NT2/D1 (cell line): ENCODE measurements around the gene UPB1.
"Not testable (repeated sequence)": the region's sequence is repeated elsewhere in the genome, so short reads cannot be mapped to it uniquely, and the experiment has no call there.

Source experiments
- YY1 ChIP-seq: IDR thresholded peaks from 2 replicates; pipeline ENCODE4 v1.6.1; 2011; ENCODE audit not compliant: insufficient read length, insufficient read depth
- ZNF274 ChIP-seq: IDR thresholded peaks from 2 replicates; pipeline ENCODE4 v1.6.1; 2011; ENCODE audit warnings: mild to moderate bottlenecking, low read depth, low read length

DNA sequence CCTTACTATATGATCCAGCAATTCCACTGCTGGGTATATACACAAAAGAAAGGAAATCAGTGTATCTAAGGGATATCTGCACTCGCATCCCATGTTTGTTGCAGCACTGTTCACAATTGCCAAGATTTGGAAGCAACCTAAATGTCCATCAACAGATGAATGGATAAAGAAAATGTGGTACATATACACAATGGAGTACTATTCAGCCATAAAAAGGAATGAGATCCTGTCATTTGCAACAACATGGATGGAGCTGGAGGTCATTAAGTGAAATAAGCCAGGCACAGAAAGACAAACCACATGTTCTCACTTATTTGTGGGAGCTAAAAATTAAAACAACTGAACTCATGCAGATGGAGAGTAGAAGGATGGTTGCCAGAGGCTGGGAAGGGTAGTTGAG lies 5.7 kb upstream of the UPB1 start:
- not testable (repeated sequence) for TF ChIP-seq YY1, ZNF274
